Skin of body (tissue), 2 donors: ENCODE data around the gene FADS6. TPM values are rescaled to one million over a fixed set of nuclear protein-coding genes. Genes with fewer than 3 reads are reported as not detected.

ENCODE experiments used
- DNase-seq: peaks from one replicate; lab custom pipeline; 2025; lab: John Stamatoyannopoulos, UW
- total RNA-seq: library from RNA; depleted of rRNA; stranded (reverse); fragments of >200 nt; gene quantifications from one replicate; pipeline ENCODE4 v1.2.3, GENCODE V29; 2014

Gene FADS6
- total RNA-seq, 1 donor from 2014 or later, result 2.6 TPM

GRCh38 chr17:74868251-74868907 lies 25.1 kb downstream of the FADS6 start:
- DNase-seq, result no peak

- no peak for DNase-seq
Observed at GRCh38 chr17:74866198-74866835, 27.1 kb downstream of the FADS6 start.

GRCh38 chr17:74865504-74866197 lies 27.8 kb downstream of the FADS6 start:
- DNase-seq, result no peak

- DNase-seq, result peak; percentile 43
Observed at GRCh38 chr17:74864866-74865395, 28.5 kb downstream of the FADS6 start.

- DNase-seq, result no peak
Observed at GRCh38 chr17:74864297-74864865, 29.1 kb downstream of the FADS6 start.

DNA sequence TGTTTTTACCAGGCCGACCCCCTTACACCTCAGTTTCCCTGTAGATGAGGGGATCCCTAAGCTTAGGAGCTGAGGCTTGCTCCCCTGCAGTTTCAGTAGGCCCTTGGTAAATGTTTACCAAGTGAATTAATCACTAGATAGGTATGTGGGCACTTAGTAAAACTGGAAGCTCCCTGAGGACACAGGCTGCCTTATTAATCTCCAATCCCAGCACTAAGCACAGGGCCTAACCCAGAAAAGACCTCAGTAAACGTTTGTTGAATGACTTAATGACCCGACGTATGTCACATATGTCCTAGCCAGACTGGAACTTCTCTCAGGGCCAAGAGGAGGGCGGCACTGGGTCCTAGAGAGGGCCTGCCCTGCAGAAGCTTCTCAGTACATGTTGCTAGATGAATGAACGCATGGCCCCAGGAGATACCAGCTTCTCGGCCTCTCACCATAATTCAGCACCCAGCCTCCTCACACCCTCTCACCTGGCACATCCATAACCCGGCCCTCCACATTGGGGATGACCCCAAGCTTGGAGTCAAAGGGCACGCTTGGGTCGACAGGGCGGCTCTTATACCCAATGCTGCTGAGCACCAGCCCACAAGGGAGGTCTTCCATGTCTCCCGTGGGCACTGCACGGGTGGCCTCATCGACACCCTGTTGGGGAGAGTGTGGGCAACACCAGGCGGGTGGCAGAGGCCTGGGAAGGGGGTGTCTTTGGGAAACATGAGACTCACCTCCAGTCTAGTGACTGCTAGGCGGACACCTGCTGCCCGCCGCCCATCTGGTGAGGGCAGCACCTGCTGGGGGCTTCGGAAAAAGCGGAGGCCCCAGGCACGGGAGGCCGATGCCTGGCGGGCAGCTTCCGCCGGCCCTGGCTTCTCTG lies 29.8 kb downstream of the FADS6 start:
- no peak for DNase-seq

- DNase-seq, result no peak
Observed at GRCh38 chr17:74862919-74863318, 30.5 kb downstream of the FADS6 start.

DNA sequence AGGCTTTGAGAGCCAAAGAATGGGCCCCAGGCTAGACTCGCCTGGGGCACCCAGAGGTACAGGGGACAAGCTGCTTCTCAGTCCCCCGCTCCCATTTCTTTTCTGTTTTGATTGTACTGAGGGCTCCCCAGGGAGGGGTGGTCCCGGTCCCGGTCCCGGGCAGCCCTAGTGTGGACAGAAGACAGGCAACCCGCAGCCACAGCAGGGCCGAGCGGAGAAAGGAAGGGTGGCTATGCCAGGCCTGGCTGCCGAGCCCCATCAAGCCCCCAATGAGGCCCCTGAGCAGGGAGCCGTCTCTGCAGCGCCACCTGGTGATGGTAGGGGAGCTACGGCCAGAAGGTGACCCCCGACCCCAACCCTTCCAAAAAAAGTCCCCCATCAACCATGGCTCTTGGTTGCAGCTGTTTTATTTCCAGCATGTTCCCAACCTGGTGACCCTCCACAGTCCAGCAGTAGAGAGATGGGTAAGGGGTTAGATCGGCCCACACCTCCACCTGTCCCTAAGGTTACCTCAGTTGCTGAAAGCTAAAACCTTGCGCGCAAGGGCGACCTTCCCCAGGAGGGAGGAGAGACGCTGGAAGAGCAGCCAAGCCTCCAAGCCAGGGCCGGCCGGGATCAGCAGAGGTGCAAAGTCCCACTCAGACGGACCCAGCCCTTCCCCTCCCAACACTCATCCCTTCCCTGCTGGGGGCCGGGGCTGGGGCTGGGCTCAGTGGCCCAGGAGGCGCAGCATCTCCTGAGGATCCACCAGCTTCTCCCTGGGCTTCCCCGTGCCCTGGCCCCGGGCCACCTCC lies 31.1 kb downstream of the FADS6 start:
- no peak for DNase-seq

GRCh38 chr17:74861662-74862107 lies 31.7 kb downstream of the FADS6 start:
- no peak for DNase-seq

GRCh38 chr17:74860872-74861661 lies 32.4 kb downstream of the FADS6 start:
- DNase-seq, result no peak

- no peak for DNase-seq
Observed at GRCh38 chr17:74860229-74860871, 33.1 kb downstream of the FADS6 start.

GRCh38 chr17:74859459-74860228 lies 33.8 kb downstream of the FADS6 start, which contains the start of gene GRIN2C:
GRIN2C (minus strand) TSS chr17:74859885; CDS start chr17:74855092, 4,793 bp downstream.
- no peak for DNase-seq

DNA sequence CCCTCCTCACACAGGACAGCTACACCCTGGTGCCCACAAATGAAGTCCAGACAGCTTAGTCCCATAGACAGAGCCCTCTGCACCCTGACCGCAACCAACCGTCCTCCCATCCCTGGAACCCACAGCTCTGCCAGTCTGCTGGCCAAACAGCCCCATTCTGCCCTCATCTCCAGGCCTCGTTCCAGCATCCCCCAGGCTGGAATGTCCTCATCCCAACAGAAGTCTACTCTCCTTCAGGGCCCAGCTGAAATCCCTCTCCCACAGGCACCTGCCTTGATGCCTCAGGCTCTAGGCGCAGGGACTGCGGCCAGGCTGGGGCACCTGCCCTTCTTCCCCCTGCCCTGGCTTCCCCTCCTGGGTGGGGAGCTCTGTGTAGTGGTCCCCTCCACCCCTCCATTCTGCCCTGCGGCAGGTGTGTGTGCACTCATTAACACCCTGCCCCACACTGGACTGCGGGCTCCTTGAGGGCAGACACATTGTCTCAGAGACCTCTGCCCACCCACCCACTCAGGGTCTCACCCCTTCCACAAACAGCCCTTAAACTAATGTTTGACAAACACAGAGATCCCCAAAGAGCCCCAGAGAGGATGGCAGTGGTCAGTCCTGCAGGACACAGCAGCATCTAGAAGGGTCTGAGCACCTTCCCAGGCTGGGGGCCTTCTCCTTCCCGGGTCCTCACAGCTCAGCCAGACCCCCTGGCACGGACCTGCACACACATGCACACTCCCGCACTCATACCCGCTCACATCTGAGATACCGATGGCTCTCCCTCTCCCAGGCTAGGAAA lies 34.6 kb downstream of the FADS6 start:
- no peak for DNase-seq

DNA sequence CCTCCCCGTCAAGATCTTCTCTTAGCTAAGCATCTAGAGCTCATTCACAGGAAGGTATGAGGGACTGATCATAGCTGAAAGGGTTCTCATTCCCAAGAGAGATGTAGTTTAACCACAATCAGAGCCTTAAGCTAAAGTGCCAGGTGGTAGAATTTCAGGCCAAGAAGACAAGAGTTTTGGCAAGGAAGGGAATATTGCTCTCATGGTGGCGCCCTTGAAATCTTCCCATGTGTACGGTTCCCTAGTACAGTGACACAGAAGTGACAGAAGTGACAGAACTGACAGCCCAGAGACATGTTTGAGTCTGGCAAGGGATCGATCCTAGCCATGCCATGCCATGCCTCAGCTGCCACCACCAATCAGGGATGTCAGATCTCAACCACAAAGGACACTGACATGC lies 36.2 kb downstream of the FADS6 start:
- no peak for DNase-seq

DNA sequence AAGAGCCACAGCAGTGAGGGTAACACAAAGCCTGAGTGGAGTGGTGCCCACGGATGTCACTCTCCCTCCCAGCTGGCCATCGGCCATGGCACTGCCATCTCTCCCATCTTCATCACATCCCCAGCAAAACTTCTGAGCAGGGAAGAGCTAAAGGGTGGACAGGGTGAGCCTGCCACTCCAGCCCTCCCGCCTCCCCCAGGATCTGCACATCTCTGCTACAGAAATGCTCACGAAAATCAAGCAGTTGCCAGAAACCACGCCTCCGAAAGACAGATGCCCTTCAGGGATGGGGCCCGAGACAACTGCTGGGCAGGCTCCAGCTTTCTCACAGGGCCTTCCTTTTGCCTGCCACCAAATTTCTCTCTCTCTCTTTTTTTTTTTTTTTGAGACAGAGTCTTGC lies 37.3 kb downstream of the FADS6 start:
- no peak for DNase-seq

GRCh38 chr17:74855323-74855722 lies 38.1 kb downstream of the FADS6 start:
- no peak for DNase-seq

DNA sequence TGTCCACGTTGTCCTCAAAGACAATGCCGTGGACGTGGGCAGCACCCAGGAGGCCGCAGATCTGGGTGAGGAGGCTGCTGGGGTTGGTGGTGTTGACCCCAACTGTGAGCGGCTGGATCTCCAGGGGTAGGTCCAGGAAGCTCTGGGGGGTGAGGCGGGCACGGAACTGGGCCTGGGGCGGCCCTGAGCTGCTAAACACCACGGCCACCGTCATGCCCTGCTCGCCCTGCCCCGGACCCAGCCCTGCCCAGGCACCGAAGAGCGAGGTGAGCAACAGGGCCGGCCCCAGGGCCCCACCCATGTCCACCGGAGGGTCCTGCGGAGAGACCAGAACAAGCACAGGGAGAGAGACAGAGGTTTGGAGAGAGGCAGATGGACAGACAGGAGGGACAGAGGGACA lies 38.6 kb downstream of the FADS6 start:
- no peak for DNase-seq
